ENCODE measurements around the gene ABRACL.
"Not testable (repeated sequence)": the region's sequence is repeated elsewhere in the genome, so short reads cannot be mapped to it uniquely, and the experiment has no call there.

ABRACL gene

GRCh38 chr6:139013185-139013800 is 15.3 kb upstream of the ABRACL start:
- DNase-seq, result no peak

GRCh38 chr6:139014945-139015344 is 13.6 kb upstream of the ABRACL start:
- no peak for DNase-seq

GRCh38 chr6:139016337-139017213 is 12.0 kb upstream of the ABRACL start:
- DNase-seq, result peak; percentile 51

- no peak for DNase-seq
These were observed 11.3 kb upstream of the ABRACL start for GRCh38 chr6:139017227-139017626.

GRCh38 chr6:139019722-139020121 is 8.8 kb upstream of the ABRACL start:
- no peak for DNase-seq

- no peak for DNase-seq
These were observed 7.9 kb upstream of the ABRACL start for GRCh38 chr6:139020689-139021088.

GRCh38 chr6:139025416-139025815 is 3.1 kb upstream of the ABRACL start:
- peak; percentile 51 for DNase-seq

GRCh38 chr6:139027620-139028182 is 844 bp upstream of the ABRACL start:
- peak; percentile 67 for DNase-seq

GRCh38 chr6:139028215-139028657 is 309 bp upstream of the ABRACL start:
- peak; percentile 41 for DNase-seq

- DNase-seq, result peak; percentile 71
These were observed 1.1 kb downstream of the ABRACL start for GRCh38 chr6:139029470-139030227.

GRCh38 chr6:139030228-139030963 is 1.9 kb downstream of the ABRACL start:
- DNase-seq, result peak; percentile 74

- peak; percentile 20 for DNase-seq
These were observed 8.9 kb downstream of the ABRACL start for GRCh38 chr6:139037490-139037889.

- no peak for DNase-seq
These were observed 15.7 kb downstream of the ABRACL start for GRCh38 chr6:139044250-139044649.

GRCh38 chr6:139047677-139048076 is 19.1 kb downstream of the ABRACL start:
- DNase-seq, result no peak

- peak; percentile 13 for DNase-seq
These were observed 20.4 kb downstream of the ABRACL start for GRCh38 chr6:139048912-139049311.

GRCh38 chr6:139050131-139050769 is 21.7 kb downstream of the ABRACL start:
- not testable (repeated sequence) for DNase-seq

GRCh38 chr6:139050770-139051313 is 22.3 kb downstream of the ABRACL start:
- DNase-seq, result no peak

GRCh38 chr6:139051396-139052060 is 23.0 kb downstream of the ABRACL start:
- DNase-seq, result no peak

- DNase-seq, result no peak
These were observed 24.8 kb downstream of the ABRACL start for GRCh38 chr6:139053382-139053781.

- no peak for DNase-seq
These were observed 25.5 kb downstream of the ABRACL start for GRCh38 chr6:139054001-139054400.

GRCh38 chr6:139055709-139056108 is 27.2 kb downstream of the ABRACL start:
- DNase-seq, result no peak

Measured in suppressor macrophage treated with lipopolysaccharide for 4 hours (primary cell).